IMR-90 (cell line): ENCODE measurements around the gene OR51G2.

Source experiments
- BHLHE40 ChIP-seq: fragments of 150-350 bp; IDR thresholded peaks from 2 replicates; pipeline ENCODE4 v1.6.1; 2016; ENCODE audit warnings: mild to moderate bottlenecking, low read depth, low read length
- CHD1 ChIP-seq: IDR thresholded peaks from 2 replicates; pipeline ENCODE4 v1.6.1; 2012; ENCODE audit warnings: low read depth, low read length, improper control_type of control experiment
- MAFK ChIP-seq: IDR thresholded peaks from 2 replicates; pipeline ENCODE4 v1.6.1; 2012; ENCODE audit warnings: low read depth, low read length, improper control_type of control experiment
- MAZ ChIP-seq: IDR thresholded peaks from 2 replicates; pipeline ENCODE4 v1.6.1; 2012; ENCODE audit warnings: low read depth, mild to moderate bottlenecking, low read length, improper control_type of control experiment, moderate library complexity, borderline replicate concordance
- MXI1 ChIP-seq: IDR thresholded peaks from 2 replicates; pipeline ENCODE4 v1.6.1; 2012; ENCODE audit warnings: low read depth, mild to moderate bottlenecking, low read length, moderate library complexity, borderline replicate concordance
- NFE2L2 ChIP-seq: fragments of 150-350 bp; IDR thresholded peaks from 2 replicates; pipeline ENCODE4 v1.6.1; 2016; ENCODE audit warnings: low read depth, mild to moderate bottlenecking, low read length
- POLR2A ChIP-seq: IDR thresholded peaks from 2 replicates; pipeline ENCODE4 v1.6.1; 2012; ENCODE audit warnings: mild to moderate bottlenecking, low read depth, low read length
- RAD21 ChIP-seq: IDR thresholded peaks from 2 replicates; pipeline ENCODE4 v1.6.1; 2012; ENCODE audit warnings: low read length, improper control_type of control experiment
- RCOR1 ChIP-seq: IDR thresholded peaks from 2 replicates; pipeline ENCODE4 v1.6.1; 2012; ENCODE audit warnings: mild to moderate bottlenecking, low read length, improper control_type of control experiment; ENCODE audit not compliant: insufficient replicate concordance
- RFX5 ChIP-seq: IDR thresholded peaks from 2 replicates; pipeline ENCODE4 v1.8.0; 2012; ENCODE audit warnings: low read depth, mild to moderate bottlenecking, low read length, moderate library complexity
- SMC3 ChIP-seq: fragments of 150-350 bp; IDR thresholded peaks from 2 replicates; pipeline ENCODE4 v1.6.1; 2016; ENCODE audit warnings: low read depth, mild to moderate bottlenecking, antibody characterized with exemption, low read length, moderate library complexity
- TF ChIP-seq, protein P1 (sequence below): fragments of 150-350 bp; IDR thresholded peaks from 2 replicates; pipeline ENCODE4 v1.6.1; 2017; ENCODE audit warnings: mild to moderate bottlenecking, antibody characterized with exemption, low read length, low read depth
- TF ChIP-seq, protein P2 (sequence below): conservative IDR thresholded peaks from 2 replicates; pipeline ENCODE4 v1.5.1; 2012; ENCODE audit warnings: mild to moderate bottlenecking, low read depth, low read length, improper control_type of control experiment
- TF ChIP-seq, protein P3 (sequence below): fragments of 150-350 bp; IDR thresholded peaks from 2 replicates; pipeline ENCODE4 v1.6.1; 2016; ENCODE audit warnings: low read depth, mild to moderate bottlenecking, low read length, moderate library complexity, borderline replicate concordance

- TF ChIP-seq RAD21 (no peak), POLR2A (no peak), MAZ (no peak), BHLHE40 (no peak), MXI1 (no peak), CHD1 (no peak), MAFK (no peak), SMC3 (no peak), RCOR1 (no peak), RFX5 (no peak), NFE2L2 (no peak)
- TF ChIP-seq, protein P1, sequence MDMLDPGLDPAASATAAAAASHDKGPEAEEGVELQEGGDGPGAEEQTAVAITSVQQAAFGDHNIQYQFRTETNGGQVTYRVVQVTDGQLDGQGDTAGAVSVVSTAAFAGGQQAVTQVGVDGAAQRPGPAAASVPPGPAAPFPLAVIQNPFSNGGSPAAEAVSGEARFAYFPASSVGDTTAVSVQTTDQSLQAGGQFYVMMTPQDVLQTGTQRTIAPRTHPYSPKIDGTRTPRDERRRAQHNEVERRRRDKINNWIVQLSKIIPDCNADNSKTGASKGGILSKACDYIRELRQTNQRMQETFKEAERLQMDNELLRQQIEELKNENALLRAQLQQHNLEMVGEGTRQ: no peak
- TF ChIP-seq, protein P2, sequence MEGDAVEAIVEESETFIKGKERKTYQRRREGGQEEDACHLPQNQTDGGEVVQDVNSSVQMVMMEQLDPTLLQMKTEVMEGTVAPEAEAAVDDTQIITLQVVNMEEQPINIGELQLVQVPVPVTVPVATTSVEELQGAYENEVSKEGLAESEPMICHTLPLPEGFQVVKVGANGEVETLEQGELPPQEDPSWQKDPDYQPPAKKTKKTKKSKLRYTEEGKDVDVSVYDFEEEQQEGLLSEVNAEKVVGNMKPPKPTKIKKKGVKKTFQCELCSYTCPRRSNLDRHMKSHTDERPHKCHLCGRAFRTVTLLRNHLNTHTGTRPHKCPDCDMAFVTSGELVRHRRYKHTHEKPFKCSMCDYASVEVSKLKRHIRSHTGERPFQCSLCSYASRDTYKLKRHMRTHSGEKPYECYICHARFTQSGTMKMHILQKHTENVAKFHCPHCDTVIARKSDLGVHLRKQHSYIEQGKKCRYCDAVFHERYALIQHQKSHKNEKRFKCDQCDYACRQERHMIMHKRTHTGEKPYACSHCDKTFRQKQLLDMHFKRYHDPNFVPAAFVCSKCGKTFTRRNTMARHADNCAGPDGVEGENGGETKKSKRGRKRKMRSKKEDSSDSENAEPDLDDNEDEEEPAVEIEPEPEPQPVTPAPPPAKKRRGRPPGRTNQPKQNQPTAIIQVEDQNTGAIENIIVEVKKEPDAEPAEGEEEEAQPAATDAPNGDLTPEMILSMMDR: no peak
- TF ChIP-seq, protein P3, sequence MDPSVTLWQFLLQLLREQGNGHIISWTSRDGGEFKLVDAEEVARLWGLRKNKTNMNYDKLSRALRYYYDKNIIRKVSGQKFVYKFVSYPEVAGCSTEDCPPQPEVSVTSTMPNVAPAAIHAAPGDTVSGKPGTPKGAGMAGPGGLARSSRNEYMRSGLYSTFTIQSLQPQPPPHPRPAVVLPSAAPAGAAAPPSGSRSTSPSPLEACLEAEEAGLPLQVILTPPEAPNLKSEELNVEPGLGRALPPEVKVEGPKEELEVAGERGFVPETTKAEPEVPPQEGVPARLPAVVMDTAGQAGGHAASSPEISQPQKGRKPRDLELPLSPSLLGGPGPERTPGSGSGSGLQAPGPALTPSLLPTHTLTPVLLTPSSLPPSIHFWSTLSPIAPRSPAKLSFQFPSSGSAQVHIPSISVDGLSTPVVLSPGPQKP: no peak
Measured at GRCh38 chr11:4890279-4890678, 28.9 kb downstream of the OR51G2 start.
